Astrocyte of the spinal cord (primary cell): Measurements from ENCODE around the gene YTHDC1.
A peak's percentile ranks its signal among the peaks of the same experiment; 100 is the strongest.

Experiments used
- DNase-seq: peaks from one replicate; pipeline ENCODE4 v3.0.0; 2011; ENCODE audit warnings: low read depth, low spot score
- H3K4me3 ChIP-seq: 2 replicates; pipeline ENCODE4 v1.5.1; 2011; ENCODE audit warnings: low read depth, mild to moderate bottlenecking, low read length, moderate library complexity
- CTCF ChIP-seq: IDR thresholded peaks from 2 replicates; pipeline ENCODE4 v1.5.1; 2012; ENCODE audit warnings: low read depth, mild to moderate bottlenecking, low read length, inconsistent platforms
- in situ Hi-C: cut with HindIII; loops from 2 replicates; pipeline ENCODE4 v1.10.0; 2017; ENCODE audit warnings: low sequenced_read_pairs

YTHDC1 gene

GRCh38 chr4:68369142-68369805 lies 19.4 kb upstream of the YTHDC1 start:
- TF ChIP-seq CTCF, result no peak
- in situ Hi-C loops, result no loop called here
- H3K4me3 ChIP-seq, result no peak overlapping the region
- peak; percentile 45 for DNase-seq

GRCh38 chr4:68368691-68369131 lies 18.8 kb upstream of the YTHDC1 start:
- peak; percentile 69 for DNase-seq
- no peak overlapping the region for H3K4me3 ChIP-seq
- in situ Hi-C loops, result no loop called here
- TF ChIP-seq CTCF, result no peak

- DNase-seq, result no peak
- TF ChIP-seq CTCF, result no peak
- H3K4me3 ChIP-seq, result no peak overlapping the region
- in situ Hi-C loops, result no loop called here
These were observed 17.9 kb upstream of the YTHDC1 start for GRCh38 chr4:68367835-68368234.

GRCh38 chr4:68366600-68366999 lies 16.7 kb upstream of the YTHDC1 start:
- in situ Hi-C loops, result no loop called here
- no peak for DNase-seq
- TF ChIP-seq CTCF, result no peak
- H3K4me3 ChIP-seq, result no peak overlapping the region

- in situ Hi-C loops, result no loop called here
- TF ChIP-seq CTCF, result no peak
- no peak for DNase-seq
- H3K4me3 ChIP-seq, result no peak overlapping the region
These were observed 15.2 kb upstream of the YTHDC1 start for GRCh38 chr4:68365068-68365467.

- no peak for DNase-seq
- H3K4me3 ChIP-seq, result no peak overlapping the region
- in situ Hi-C loops, result no loop called here
- no peak for TF ChIP-seq CTCF
These were observed 11.3 kb upstream of the YTHDC1 start for GRCh38 chr4:68361146-68361589.
